Esophagus squamous epithelium (tissue), 5 donors: ENCODE measurements around the gene SLC24A5. TPM values are rescaled to one million over a fixed set of nuclear protein-coding genes. Genes with fewer than 3 reads are reported as not detected.

Experiments used
- DNase-seq: peaks from one replicate; lab custom pipeline; 2025; lab: John Stamatoyannopoulos, UW
- H3K27ac ChIP-seq, 4 donors: fragments of 200-600 bp; sonication (generic); one replicate each; pipeline ENCODE4 v1.5.1; 2016 to 2019; ENCODE audit warnings: mild to moderate bottlenecking in 1 of 4
- H3K27me3 ChIP-seq, 4 donors: fragments of 200-600 bp; sonication (generic); 1 replicate in 3 of 4; 2 replicates in 1 of 4; pipeline versions ENCODE4 v1.5.1 to v1.6.0; 2017 to 2021; ENCODE audit warnings: antibody characterized with exemption in 1 of 4
- H3K36me3 ChIP-seq, 3 donors: fragments of 200-600 bp; sonication (generic); one replicate each; pipeline ENCODE4 v1.5.1; 2016 to 2019
- H3K4me1 ChIP-seq, 3 donors: fragments of 200-600 bp; sonication (generic); one replicate each; pipeline ENCODE4 v1.5.1; 2017 to 2019
- H3K4me3 ChIP-seq, 4 donors: fragments of 200-600 bp; sonication (generic); 1 replicate in 3 of 4; 2 replicates in 1 of 4; pipeline ENCODE4 v1.5.1; 2016 to 2019; ENCODE audit warnings: mild to moderate bottlenecking in 2 of 4, moderate library complexity in 1 of 4
- H3K9me3 ChIP-seq, 3 donors: fragments of 200-600 bp; sonication (generic); one replicate each; pipeline ENCODE4 v1.5.1; 2016 to 2019
- POLR2A ChIP-seq, 4 donors: fragments of 450-650 bp; IDR thresholded peaks; one replicate each; pipeline ENCODE4 v1.6.1; 2017; ENCODE audit warnings: antibody characterized with exemption in 4 of 4, mild to moderate bottlenecking in 4 of 4, moderate library complexity in 3 of 4
- WGBS, 2 donors: methylation state at CpG; one replicate each; pipeline ENCODE4 v1.1.5; 2018; 5-methylcytosine and 5-hydroxymethylcytosine counted together
- intact Hi-C: fragments of 100-400 bp; cut with DNase I; formaldehyde crosslinking; loops from one replicate; pipeline ENCODE4 v1.15.0; 2022
- total RNA-seq, 4 donors: library from RNA; depleted of rRNA; stranded (reverse); fragments of >200 nt; gene quantifications; one replicate each; pipeline ENCODE4 v1.1.0, GENCODE V29; 2016
- TF ChIP-seq, protein P1 (sequence below), 6 experiments: fragments of 450-650 bp in 4 of 6; fragments of 200-600 bp in 2 of 6; sonication (generic) in 2 of 6; IDR thresholded peaks; one replicate each; pipeline ENCODE4 v1.5.1; 2016 to 2019; ENCODE audit warnings: antibody characterized with exemption in 6 of 6, mild to moderate bottlenecking in 4 of 6, moderate library complexity in 4 of 6
- donor health status: DM: yes; HTN: yes; CAD: no.

The SLC24A5 gene
- total RNA-seq, 4 donors from 2014 or later = not detected

DNA sequence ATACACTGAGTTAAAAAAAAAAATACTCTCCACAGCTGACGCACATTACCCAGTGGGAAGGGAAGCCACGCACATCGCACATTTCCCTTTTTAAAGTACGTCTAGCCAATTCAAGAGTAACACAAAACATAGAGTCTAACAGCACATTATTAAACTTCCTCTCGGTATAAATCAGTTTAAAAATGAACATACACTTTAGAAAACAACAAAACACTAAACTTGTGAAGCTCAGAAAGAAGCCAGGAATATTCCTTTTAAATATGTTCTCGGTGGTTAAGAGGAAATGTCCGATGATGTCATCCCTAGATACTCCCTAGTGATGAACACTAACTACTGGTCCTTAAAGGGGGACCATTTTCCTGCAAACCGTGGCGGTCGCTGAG, 56.6 kb downstream of the SLC24A5 start:
- Histone ChIP-seq H3K27ac (peak overlapping the region; percentile 26 to 83 (median 57)), H3K4me3 (peak overlapping the region; percentile 25 to 80 (median 46)), H3K4me1 (peaks cover 0 to 16% (median 0%) of the 10 kb centered on the region in 3 donors), H3K9me3 (no peaks in the 10 kb centered on the region), H3K27me3 (peaks cover 0 to 37% (median 0%) of the 10 kb centered on the region in 4 donors), H3K36me3 (no peaks in the 10 kb centered on the region)
- intact Hi-C loops = no loop called here
- 9 to 18% methylated on average over 10 of the region's 10 CpGs for WGBS, 2 donors
- no peak for DNase-seq
- no peak for TF ChIP-seq POLR2A (IDR thresholded peaks at IDR 0.05)
- TF ChIP-seq, protein P1, sequence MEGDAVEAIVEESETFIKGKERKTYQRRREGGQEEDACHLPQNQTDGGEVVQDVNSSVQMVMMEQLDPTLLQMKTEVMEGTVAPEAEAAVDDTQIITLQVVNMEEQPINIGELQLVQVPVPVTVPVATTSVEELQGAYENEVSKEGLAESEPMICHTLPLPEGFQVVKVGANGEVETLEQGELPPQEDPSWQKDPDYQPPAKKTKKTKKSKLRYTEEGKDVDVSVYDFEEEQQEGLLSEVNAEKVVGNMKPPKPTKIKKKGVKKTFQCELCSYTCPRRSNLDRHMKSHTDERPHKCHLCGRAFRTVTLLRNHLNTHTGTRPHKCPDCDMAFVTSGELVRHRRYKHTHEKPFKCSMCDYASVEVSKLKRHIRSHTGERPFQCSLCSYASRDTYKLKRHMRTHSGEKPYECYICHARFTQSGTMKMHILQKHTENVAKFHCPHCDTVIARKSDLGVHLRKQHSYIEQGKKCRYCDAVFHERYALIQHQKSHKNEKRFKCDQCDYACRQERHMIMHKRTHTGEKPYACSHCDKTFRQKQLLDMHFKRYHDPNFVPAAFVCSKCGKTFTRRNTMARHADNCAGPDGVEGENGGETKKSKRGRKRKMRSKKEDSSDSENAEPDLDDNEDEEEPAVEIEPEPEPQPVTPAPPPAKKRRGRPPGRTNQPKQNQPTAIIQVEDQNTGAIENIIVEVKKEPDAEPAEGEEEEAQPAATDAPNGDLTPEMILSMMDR (IDR thresholded peaks at IDR 0.05) = no peak

DNA sequence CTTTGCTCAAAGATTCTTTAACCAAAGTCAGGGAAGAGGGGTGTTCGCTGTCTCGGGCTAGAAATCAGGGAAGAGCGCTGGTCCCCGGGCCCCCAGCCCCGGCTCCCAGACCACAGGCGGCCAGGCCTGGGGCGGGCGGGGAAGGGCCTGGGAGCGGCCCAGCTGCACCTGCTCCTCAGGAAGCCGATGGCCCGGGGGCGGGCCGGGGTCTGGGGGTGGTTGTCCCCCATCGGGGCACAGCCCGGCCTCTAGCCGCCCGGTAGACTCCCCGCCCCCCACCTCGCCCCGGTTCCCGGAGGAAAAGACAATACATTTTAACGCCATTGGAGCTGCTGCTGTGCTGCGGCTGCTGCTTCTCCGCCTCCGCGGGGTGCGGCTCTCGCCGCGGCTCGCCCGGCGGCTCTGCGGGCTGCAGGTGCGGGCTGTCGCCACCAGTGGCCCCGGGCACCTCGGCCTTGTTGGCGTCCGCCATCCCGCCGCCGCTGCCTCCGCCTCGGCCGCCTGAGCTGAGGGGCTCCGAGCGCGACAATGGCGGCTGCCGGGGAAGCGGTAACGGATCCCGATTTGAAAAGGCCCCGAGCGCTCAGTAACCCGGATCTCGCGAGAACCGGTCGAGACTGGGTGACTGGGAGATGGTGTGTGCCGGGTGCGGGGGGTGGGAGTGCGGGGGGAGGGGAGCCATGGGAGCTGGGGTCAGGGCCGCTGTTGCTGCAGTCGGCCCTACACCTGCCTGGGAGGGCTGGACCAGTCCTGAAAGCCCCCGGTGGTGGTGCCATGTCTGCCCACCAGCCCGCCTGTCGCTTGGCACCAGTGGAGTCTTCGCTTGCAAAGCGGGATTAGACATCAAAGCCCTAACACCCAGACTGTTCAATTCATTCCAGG, 57.2 kb downstream of the SLC24A5 start, which contains the start of gene MYEF2:
MYEF2 (minus strand) TSS at position 530 of the 882 bp plus-strand sequence; CDS start at position 472, 58 bp downstream.
- Histone ChIP-seq H3K27me3 (peaks cover 0 to 37% (median 0%) of the 10 kb centered on the region in 4 donors), H3K36me3 (no peaks in the 10 kb centered on the region), H3K4me1 (peaks cover 0 to 16% (median 0%) of the 10 kb centered on the region in 3 donors), H3K4me3 (peak within 1 kb of the TSS; percentile 25 to 80 (median 46)), H3K9me3 (no peaks in the 10 kb centered on the region), H3K27ac (peak within 1 kb of the TSS; percentile 26 to 83 (median 57))
- TF ChIP-seq POLR2A (IDR thresholded peaks at IDR 0.05) = no peak
- TF ChIP-seq, protein P1 (IDR thresholded peaks at IDR 0.05) = peak in 1 of 6 experiments; percentile 21
- DNase-seq = no peak
- intact Hi-C loops = no loop called here
- WGBS, 2 donors = 6 to 13% methylated on average over 7 to 12 of the region's 71 CpGs

DNA sequence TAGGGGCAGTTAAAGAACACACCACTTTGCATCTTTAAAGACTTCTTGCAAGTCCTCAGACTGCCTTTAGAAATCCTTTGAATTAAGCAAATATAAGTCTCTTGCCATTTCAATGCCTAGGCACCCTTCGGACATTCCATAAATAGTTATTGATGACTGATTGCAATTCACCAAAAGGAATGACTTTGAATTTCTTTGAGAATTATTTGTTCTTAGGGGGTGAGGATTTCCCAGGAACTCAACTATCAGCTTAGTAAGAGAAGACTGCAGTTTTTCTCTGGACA, 57.8 kb downstream of the SLC24A5 start:
- no peak overlapping the region for H3K27ac ChIP-seq

DNA sequence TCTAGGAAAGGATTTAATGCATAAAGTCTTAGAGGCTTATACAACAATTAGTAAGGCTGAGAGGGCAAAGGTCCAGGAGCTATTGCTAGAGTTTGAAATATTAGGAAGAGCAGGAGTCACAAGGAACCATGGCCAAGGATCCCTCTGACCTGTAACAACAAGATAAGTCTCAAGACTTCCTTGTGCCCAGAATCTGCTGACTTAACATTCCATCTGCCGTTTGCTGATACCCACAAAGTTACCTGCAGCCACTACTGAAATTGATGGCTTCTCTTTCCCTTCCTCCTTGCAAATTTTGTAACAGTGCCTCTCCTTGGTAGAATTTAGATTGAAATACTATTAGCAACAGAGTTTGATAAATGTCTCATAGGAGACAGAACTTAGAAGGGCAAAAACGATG, 62.0 kb downstream of the SLC24A5 start:
- 54 to 56% methylated on average over 2 of the region's 2 CpGs for WGBS, 2 donors
- intact Hi-C loops = no loop called here
- H3K27me3 ChIP-seq = peaks cover 0 to 30% (median 0%) of the 10 kb centered on the region in 4 donors
- DNase-seq = no peak
- H3K27ac ChIP-seq = no peak overlapping the region
- peaks cover 0 to 8% (median 0%) of the 10 kb centered on the region in 3 donors for H3K4me1 ChIP-seq
- TF ChIP-seq POLR2A (IDR thresholded peaks at IDR 0.05) = no peak
- TF ChIP-seq, protein P1 (IDR thresholded peaks at IDR 0.05) = no peak
- no peak overlapping the region for H3K4me3 ChIP-seq
- no peaks in the 10 kb centered on the region for H3K9me3 ChIP-seq
- no peaks in the 10 kb centered on the region for H3K36me3 ChIP-seq

More for the DNA sequence above, 57.8 kb downstream of the SLC24A5 start:
- H3K9me3 ChIP-seq = no peaks in the 10 kb centered on the region
- TF ChIP-seq, protein P1 (IDR thresholded peaks at IDR 0.05) = no peak
- TF ChIP-seq POLR2A (IDR thresholded peaks at IDR 0.05) = no peak
- H3K4me3 ChIP-seq = peak overlapping the region in 3 of 4 donors; percentile 36 to 80 (median 56)
- intact Hi-C loops = no loop called here
- H3K27me3 ChIP-seq = peaks cover 0 to 37% (median 0%) of the 10 kb centered on the region in 4 donors
- 69 to 71% methylated on average over 1 of the region's 1 CpG for WGBS, 2 donors
- H3K36me3 ChIP-seq = no peaks in the 10 kb centered on the region
- peaks cover 0 to 16% (median 0%) of the 10 kb centered on the region in 3 donors for H3K4me1 ChIP-seq
- no peak for DNase-seq

DNA sequence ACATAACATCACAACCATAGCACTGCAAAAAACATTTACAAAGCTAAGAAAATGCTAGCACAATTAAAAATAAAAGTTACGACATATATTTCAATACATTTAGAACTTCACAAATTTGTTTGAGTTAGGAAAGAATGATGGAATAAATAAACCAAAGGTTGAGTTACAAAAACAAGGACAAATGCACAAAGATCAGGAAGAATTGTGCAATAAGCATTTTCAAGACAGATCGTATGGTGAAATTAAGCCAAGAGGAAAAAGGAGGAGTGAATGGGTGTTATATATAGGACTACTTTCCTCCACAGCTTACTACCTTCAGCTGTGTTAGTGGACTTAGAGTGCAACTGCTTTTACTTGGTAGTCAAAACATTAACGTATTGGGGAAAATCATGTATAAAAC, 64.7 kb downstream of the SLC24A5 start:
- 71 to 79% methylated on average over 3 of the region's 3 CpGs for WGBS, 2 donors
- H3K27me3 ChIP-seq = peaks cover 0 to 11% (median 0%) of the 10 kb centered on the region in 4 donors
- intact Hi-C loops = no loop called here
- no peaks in the 10 kb centered on the region for H3K4me1 ChIP-seq
- H3K9me3 ChIP-seq = no peaks in the 10 kb centered on the region
- no peaks in the 10 kb centered on the region for H3K36me3 ChIP-seq
- no peak overlapping the region for H3K4me3 ChIP-seq
- DNase-seq = no peak
- no peak overlapping the region for H3K27ac ChIP-seq
- TF ChIP-seq, protein P1 (IDR thresholded peaks at IDR 0.05) = no peak
- no peak for TF ChIP-seq POLR2A (IDR thresholded peaks at IDR 0.05)
